Activated CD4-positive, alpha-beta T cell treated with anti-CD3 and anti-CD28 coated beads, Interleukin-2, Interleukin-6, amounts not matched to agents 100 ng/mL and 50 ng/mL, durations not matched to agents 16 hours and 8 hours (primary cell): ENCODE measurements around the gene IL1RAPL1.

Source experiments
- DNase-seq: peaks from one replicate; pipeline ENCODE4 v3.0.0-alpha.2; 2020

Gene IL1RAPL1

GRCh38 chrX:28586981-28587551, at the start of gene IL1RAPL1:
Gene IL1RAPL1 (plus strand): TSS chrX:28587446.
- no peak for DNase-seq

GRCh38 chrX:28542791-28543190, 44.5 kb upstream of the IL1RAPL1 start:
- DNase-seq = no peak

- no peak for DNase-seq
Measured at GRCh38 chrX:28549838-28550237, 37.4 kb upstream of the IL1RAPL1 start.

GRCh38 chrX:28550331-28550872, 36.8 kb upstream of the IL1RAPL1 start:
- no peak for DNase-seq

GRCh38 chrX:28552322-28552721, 34.9 kb upstream of the IL1RAPL1 start:
- no peak for DNase-seq

- DNase-seq = no peak
Measured at GRCh38 chrX:28552882-28553829, 34.1 kb upstream of the IL1RAPL1 start.

- no peak for DNase-seq
Measured at GRCh38 chrX:28576117-28576516, 11.1 kb upstream of the IL1RAPL1 start.

- DNase-seq = no peak
Measured at GRCh38 chrX:28581522-28581921, 5.7 kb upstream of the IL1RAPL1 start.

GRCh38 chrX:28582511-28582910, 4.7 kb upstream of the IL1RAPL1 start:
- no peak for DNase-seq

GRCh38 chrX:28584025-28584424, 3.2 kb upstream of the IL1RAPL1 start:
- no peak for DNase-seq

- DNase-seq = no peak
Measured at GRCh38 chrX:28585767-28586166, 1.5 kb upstream of the IL1RAPL1 start.

GRCh38 chrX:28586286-28586685, 960 bp upstream of the IL1RAPL1 start:
- no peak for DNase-seq

- DNase-seq = no peak
Measured at GRCh38 chrX:28589046-28589445, 1.8 kb downstream of the IL1RAPL1 start.

GRCh38 chrX:28590396-28590795, 3.1 kb downstream of the IL1RAPL1 start:
- DNase-seq = no peak

- no peak for DNase-seq
Measured at GRCh38 chrX:28591542-28591941, 4.3 kb downstream of the IL1RAPL1 start.

GRCh38 chrX:28595346-28595745, 8.1 kb downstream of the IL1RAPL1 start:
- DNase-seq = no peak

- no peak for DNase-seq
Measured at GRCh38 chrX:28599957-28600356, 12.7 kb downstream of the IL1RAPL1 start.

GRCh38 chrX:28609003-28609402, 21.8 kb downstream of the IL1RAPL1 start:
- DNase-seq = no peak

GRCh38 chrX:28609917-28610613, 22.8 kb downstream of the IL1RAPL1 start:
- no peak for DNase-seq

- DNase-seq = no peak
Measured at GRCh38 chrX:28610746-28611145, 23.5 kb downstream of the IL1RAPL1 start.

GRCh38 chrX:28613558-28613957, 26.3 kb downstream of the IL1RAPL1 start:
- DNase-seq = no peak

- no peak for DNase-seq
Measured at GRCh38 chrX:28625223-28625622, 38.0 kb downstream of the IL1RAPL1 start.

- no peak for DNase-seq
Measured at GRCh38 chrX:28626515-28626914, 39.3 kb downstream of the IL1RAPL1 start.
